Measurements from ENCODE around the gene WDR64.

DNA sequence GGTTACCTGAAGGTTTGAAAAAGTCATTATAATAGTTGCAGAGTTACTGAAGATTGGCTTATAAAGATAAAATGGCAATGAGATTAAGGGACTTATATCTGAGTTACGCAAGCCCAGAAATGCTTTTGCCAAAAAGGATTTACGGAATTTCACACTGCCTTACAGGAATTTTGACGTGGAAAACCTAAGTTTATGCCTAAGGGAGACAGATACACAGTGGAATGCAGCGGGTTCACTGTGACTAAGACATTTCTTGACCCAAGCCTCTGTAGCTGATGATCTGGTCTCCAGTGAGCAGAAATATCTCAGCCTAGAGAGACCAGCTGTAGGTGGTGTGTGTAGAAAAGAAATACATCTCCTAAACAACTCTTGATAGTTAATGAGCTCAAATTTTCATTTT, 185.8 kb downstream of the WDR64 start:
- TF ChIP-seq, protein P1, sequence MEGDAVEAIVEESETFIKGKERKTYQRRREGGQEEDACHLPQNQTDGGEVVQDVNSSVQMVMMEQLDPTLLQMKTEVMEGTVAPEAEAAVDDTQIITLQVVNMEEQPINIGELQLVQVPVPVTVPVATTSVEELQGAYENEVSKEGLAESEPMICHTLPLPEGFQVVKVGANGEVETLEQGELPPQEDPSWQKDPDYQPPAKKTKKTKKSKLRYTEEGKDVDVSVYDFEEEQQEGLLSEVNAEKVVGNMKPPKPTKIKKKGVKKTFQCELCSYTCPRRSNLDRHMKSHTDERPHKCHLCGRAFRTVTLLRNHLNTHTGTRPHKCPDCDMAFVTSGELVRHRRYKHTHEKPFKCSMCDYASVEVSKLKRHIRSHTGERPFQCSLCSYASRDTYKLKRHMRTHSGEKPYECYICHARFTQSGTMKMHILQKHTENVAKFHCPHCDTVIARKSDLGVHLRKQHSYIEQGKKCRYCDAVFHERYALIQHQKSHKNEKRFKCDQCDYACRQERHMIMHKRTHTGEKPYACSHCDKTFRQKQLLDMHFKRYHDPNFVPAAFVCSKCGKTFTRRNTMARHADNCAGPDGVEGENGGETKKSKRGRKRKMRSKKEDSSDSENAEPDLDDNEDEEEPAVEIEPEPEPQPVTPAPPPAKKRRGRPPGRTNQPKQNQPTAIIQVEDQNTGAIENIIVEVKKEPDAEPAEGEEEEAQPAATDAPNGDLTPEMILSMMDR (IDR thresholded peaks at IDR 0.05), result no peak
- TF ChIP-seq POLR2AphosphoS5 (IDR thresholded peaks at IDR 0.05), result no peak

Data from sigmoid colon (tissue), 4 donors.